HG03442 (cell line): ENCODE data around the gene ARRB1.
"Not testable (repeated sequence)": the region's sequence is repeated elsewhere in the genome, so short reads cannot be mapped to it uniquely, and the experiment has no call there.

Source experiments
- ATAC-seq: cut with Tn5 transposase; IDR thresholded peaks from one replicate; pipeline ENCODE4 v1.9.1; 2021; ENCODE audit warnings: mild to moderate bottlenecking, moderate library complexity; ENCODE audit not compliant: unreplicated experiment

The ARRB1 gene

GRCh38 chr11:75371949-75372876, 20.8 kb upstream of the ARRB1 start:
- no peak for ATAC-seq

- no peak for ATAC-seq
These were observed 18.2 kb upstream of the ARRB1 start for GRCh38 chr11:75369560-75370255.

- not testable (repeated sequence) for ATAC-seq
These were observed 15.4 kb upstream of the ARRB1 start for GRCh38 chr11:75366826-75367225.

GRCh38 chr11:75365711-75366181, 14.3 kb upstream of the ARRB1 start:
- ATAC-seq, result no peak

- ATAC-seq, result not testable (repeated sequence)
These were observed 10.8 kb upstream of the ARRB1 start for GRCh38 chr11:75362285-75362684.

- ATAC-seq, result no peak
These were observed 5.2 kb upstream of the ARRB1 start for GRCh38 chr11:75356613-75357012.

- no peak for ATAC-seq
These were observed 3.6 kb upstream of the ARRB1 start for GRCh38 chr11:75355051-75355450.

- no peak for ATAC-seq
These were observed 1.2 kb upstream of the ARRB1 start for GRCh38 chr11:75352588-75353206.

- ATAC-seq, result no peak
These were observed 528 bp upstream of the ARRB1 start for GRCh38 chr11:75351791-75352587.

- ATAC-seq, result no peak
These were observed 519 bp downstream of the ARRB1 start for GRCh38 chr11:75350743-75351540.

- no peak for ATAC-seq
These were observed 1.2 kb downstream of the ARRB1 start for GRCh38 chr11:75350122-75350742.

GRCh38 chr11:75349521-75350116, 1.8 kb downstream of the ARRB1 start:
- no peak for ATAC-seq

GRCh38 chr11:75347781-75348566, 3.5 kb downstream of the ARRB1 start:
- no peak for ATAC-seq

- ATAC-seq, result no peak
These were observed 4.4 kb downstream of the ARRB1 start for GRCh38 chr11:75346912-75347647.

- no peak for ATAC-seq
These were observed 5.2 kb downstream of the ARRB1 start for GRCh38 chr11:75346296-75346695.

GRCh38 chr11:75345455-75346160, 5.9 kb downstream of the ARRB1 start:
- no peak for ATAC-seq
